Measurements from ENCODE around the gene MPZL2. TPM values are rescaled to one million over a fixed set of nuclear protein-coding genes. Genes with fewer than 3 reads are reported as not detected.

Gene MPZL2
- total RNA-seq, 1 donor from 2014 or later, result 0.95 TPM

- H3K36me3 Mint-ChIP-seq (ENCODE audit: low read depth, unreplicated experiment), result no peaks in the 10 kb centered on the region
- no peak overlapping the region for H3K27ac ChIP-seq (ENCODE audit: low read depth, low read length)
- H3K4me3 Mint-ChIP-seq (ENCODE audit: unreplicated experiment), result no peak overlapping the region
Observed at GRCh38 chr11:118275176-118275575, 11.1 kb upstream of the MPZL2 start.

GRCh38 chr11:118274186-118274585 lies 10.1 kb upstream of the MPZL2 start:
- no peak overlapping the region for H3K4me3 ChIP-seq (ENCODE audit: insufficient read depth, low read depth, low read length)
- no peaks in the 10 kb centered on the region for H3K79me2 ChIP-seq (ENCODE audit: insufficient read depth, low read length)
- H3K27ac ChIP-seq (ENCODE audit: low read depth, low read length), result no peak overlapping the region
- Mint-ChIP-seq H3K4me3 (ENCODE audit: unreplicated experiment) (no peak overlapping the region), H3K36me3 (ENCODE audit: low read depth, unreplicated experiment) (no peaks in the 10 kb centered on the region), H3K27me3 (ENCODE audit: low read depth, unreplicated experiment) (peaks cover 20% of the 10 kb centered on the region), H3K9me3 (ENCODE audit: unreplicated experiment) (peaks cover 2% of the 10 kb centered on the region), H3K4me1 (ENCODE audit: low read depth, unreplicated experiment) (peaks cover 3% of the 10 kb centered on the region), H3K27ac (ENCODE audit: unreplicated experiment) (no peak overlapping the region)
- H3K9me3 ChIP-seq (ENCODE audit: insufficient read depth, low read depth, low read length), result no peaks in the 10 kb centered on the region
- FAIRE-seq, result no peak
- no peaks in the 10 kb centered on the region for H4K20me1 ChIP-seq (ENCODE audit: insufficient read depth, low read length)
- no peak overlapping the region for H2AFZ ChIP-seq (ENCODE audit: low read depth, low read length)
- H3K27me3 ChIP-seq (ENCODE audit: insufficient read depth, low read length), result peaks cover 4% of the 10 kb centered on the region
- H3K9ac ChIP-seq (ENCODE audit: low read length), result no peak overlapping the region
- H3K4me2 ChIP-seq (ENCODE audit: low read length), result no peak overlapping the region
- H3K4me1 ChIP-seq (ENCODE audit: insufficient read depth, low read length), result peaks cover 7% of the 10 kb centered on the region
- peak; percentile 3 for DNase-seq (ENCODE audit: low read depth)
- no peaks in the 10 kb centered on the region for H3K36me3 ChIP-seq (ENCODE audit: insufficient read depth, low read length)
- TF ChIP-seq, protein P1, sequence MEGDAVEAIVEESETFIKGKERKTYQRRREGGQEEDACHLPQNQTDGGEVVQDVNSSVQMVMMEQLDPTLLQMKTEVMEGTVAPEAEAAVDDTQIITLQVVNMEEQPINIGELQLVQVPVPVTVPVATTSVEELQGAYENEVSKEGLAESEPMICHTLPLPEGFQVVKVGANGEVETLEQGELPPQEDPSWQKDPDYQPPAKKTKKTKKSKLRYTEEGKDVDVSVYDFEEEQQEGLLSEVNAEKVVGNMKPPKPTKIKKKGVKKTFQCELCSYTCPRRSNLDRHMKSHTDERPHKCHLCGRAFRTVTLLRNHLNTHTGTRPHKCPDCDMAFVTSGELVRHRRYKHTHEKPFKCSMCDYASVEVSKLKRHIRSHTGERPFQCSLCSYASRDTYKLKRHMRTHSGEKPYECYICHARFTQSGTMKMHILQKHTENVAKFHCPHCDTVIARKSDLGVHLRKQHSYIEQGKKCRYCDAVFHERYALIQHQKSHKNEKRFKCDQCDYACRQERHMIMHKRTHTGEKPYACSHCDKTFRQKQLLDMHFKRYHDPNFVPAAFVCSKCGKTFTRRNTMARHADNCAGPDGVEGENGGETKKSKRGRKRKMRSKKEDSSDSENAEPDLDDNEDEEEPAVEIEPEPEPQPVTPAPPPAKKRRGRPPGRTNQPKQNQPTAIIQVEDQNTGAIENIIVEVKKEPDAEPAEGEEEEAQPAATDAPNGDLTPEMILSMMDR (IDR thresholded peaks at IDR 0.05; ENCODE audit: insufficient read depth, low read depth, low read length), result no peak

More at GRCh38 chr11:118275176-118275575, 11.1 kb upstream of the MPZL2 start:
- H3K27me3 Mint-ChIP-seq (ENCODE audit: low read depth, unreplicated experiment), result peaks cover 15% of the 10 kb centered on the region
- no peaks in the 10 kb centered on the region for H3K9me3 ChIP-seq (ENCODE audit: insufficient read depth, low read depth, low read length)
- TF ChIP-seq, protein P1 (IDR thresholded peaks at IDR 0.05; ENCODE audit: insufficient read depth, low read depth, low read length), result no peak
- TF ChIP-seq EZH2 (IDR thresholded peaks at IDR 0.05; ENCODE audit: insufficient read depth, low read length), result no peak
- no peaks in the 10 kb centered on the region for H4K20me1 ChIP-seq (ENCODE audit: insufficient read depth, low read length)
- H3K27ac Mint-ChIP-seq (ENCODE audit: unreplicated experiment), result no peak overlapping the region
- H3K4me1 ChIP-seq (ENCODE audit: insufficient read depth, low read length), result peaks cover 7% of the 10 kb centered on the region
- no peak overlapping the region for H3K9ac ChIP-seq (ENCODE audit: low read length)
- no peak overlapping the region for H3K4me3 ChIP-seq (ENCODE audit: insufficient read depth, low read depth, low read length)
- H3K9me3 Mint-ChIP-seq (ENCODE audit: unreplicated experiment), result peaks cover 2% of the 10 kb centered on the region
- DNase-seq (ENCODE audit: low read depth) (peak; percentile 49), FAIRE-seq (no peak)
- H3K79me2 ChIP-seq (ENCODE audit: insufficient read depth, low read length), result no peaks in the 10 kb centered on the region
- H3K27me3 ChIP-seq (ENCODE audit: insufficient read depth, low read length), result no peaks in the 10 kb centered on the region
- no peak overlapping the region for H2AFZ ChIP-seq (ENCODE audit: low read depth, low read length)
- peaks cover 3% of the 10 kb centered on the region for H3K4me1 Mint-ChIP-seq (ENCODE audit: low read depth, unreplicated experiment)
- H3K4me2 ChIP-seq (ENCODE audit: low read length), result no peak overlapping the region
- no peaks in the 10 kb centered on the region for H3K36me3 ChIP-seq (ENCODE audit: insufficient read depth, low read length)

DNA sequence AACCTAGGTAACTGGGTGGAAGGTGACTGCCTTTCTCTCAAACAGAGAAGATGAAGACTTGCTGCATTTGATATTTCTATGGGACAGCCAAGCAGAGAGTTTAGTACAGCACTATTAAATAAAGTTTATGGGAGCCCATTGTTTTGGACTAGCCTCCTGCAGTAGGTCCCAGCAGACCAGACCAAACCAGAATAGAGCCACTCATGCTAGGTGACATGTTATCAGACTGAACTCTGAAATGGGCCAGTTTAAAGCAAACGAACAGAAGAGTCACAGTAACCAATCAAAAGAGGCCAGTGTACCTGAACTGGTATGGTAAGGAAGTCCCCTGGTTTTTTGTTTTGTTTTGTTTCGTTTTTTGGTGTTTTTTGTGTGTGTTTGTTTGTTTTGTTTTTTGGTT lies 7.9 kb upstream of the MPZL2 start:
- no peaks in the 10 kb centered on the region for H3K79me2 ChIP-seq (ENCODE audit: insufficient read depth, low read length)
- no peaks in the 10 kb centered on the region for H4K20me1 ChIP-seq (ENCODE audit: insufficient read depth, low read length)
- H3K4me2 ChIP-seq (ENCODE audit: low read length), result no peak overlapping the region
- H3K27ac ChIP-seq (ENCODE audit: low read depth, low read length), result no peak overlapping the region
- no peaks in the 10 kb centered on the region for H3K36me3 ChIP-seq (ENCODE audit: insufficient read depth, low read length)
- H3K4me3 Mint-ChIP-seq (ENCODE audit: unreplicated experiment), result no peak overlapping the region
- no peak for FAIRE-seq
- DNase-seq (ENCODE audit: low read depth), result no peak
- H3K27ac Mint-ChIP-seq (ENCODE audit: unreplicated experiment), result no peak overlapping the region
- H3K4me1 ChIP-seq (ENCODE audit: insufficient read depth, low read length), result peaks cover 1% of the 10 kb centered on the region
- H3K36me3 Mint-ChIP-seq (ENCODE audit: low read depth, unreplicated experiment), result no peaks in the 10 kb centered on the region
- H3K27me3 Mint-ChIP-seq (ENCODE audit: low read depth, unreplicated experiment), result peaks cover 20% of the 10 kb centered on the region
- no peaks in the 10 kb centered on the region for H3K9me3 ChIP-seq (ENCODE audit: insufficient read depth, low read depth, low read length)
- no peak overlapping the region for H2AFZ ChIP-seq (ENCODE audit: low read depth, low read length)
- peaks cover 3% of the 10 kb centered on the region for H3K4me1 Mint-ChIP-seq (ENCODE audit: low read depth, unreplicated experiment)
- no peak overlapping the region for H3K4me3 ChIP-seq (ENCODE audit: insufficient read depth, low read depth, low read length)
- H3K9ac ChIP-seq (ENCODE audit: low read length), result no peak overlapping the region
- H3K27me3 ChIP-seq (ENCODE audit: insufficient read depth, low read length), result peaks cover 13% of the 10 kb centered on the region
- H3K9me3 Mint-ChIP-seq (ENCODE audit: unreplicated experiment), result peaks cover 2% of the 10 kb centered on the region
- TF ChIP-seq EZH2 (IDR thresholded peaks at IDR 0.05; ENCODE audit: insufficient read depth, low read length), result no peak
- TF ChIP-seq, protein P1 (IDR thresholded peaks at IDR 0.05; ENCODE audit: insufficient read depth, low read depth, low read length), result no peak
